K562 (cell line): ENCODE measurements around the gene TLCD4. TPM values are rescaled to one million over a fixed set of nuclear protein-coding genes. Genes with fewer than 3 reads are reported as not detected.

Source experiments
- ADNP ChIP-seq: fragments of 200-800 bp; sonication (Bioruptor generic); IDR thresholded peaks from 2 replicates; pipeline ENCODE4 v1.6.1; 2016; ENCODE audit warnings: missing genetic modification characterization, missing compliant biosample characterization
- ARID1B ChIP-seq: fragments of 450-650 bp; IDR thresholded peaks from 2 replicates; pipeline ENCODE4 v1.6.1; 2016; ENCODE audit warnings: antibody characterized with exemption, mild to moderate bottlenecking, inconsistent platforms
- CBX8 ChIP-seq: fragments of 200-600 bp; sonication (generic); IDR thresholded peaks from 2 replicates; pipeline ENCODE4 v1.6.1; 2012; ENCODE audit warnings: borderline replicate concordance, mixed run types, low read depth, mild to moderate bottlenecking, moderate library complexity, mixed read lengths, low read length, control low read depth, inconsistent platforms; ENCODE audit not compliant: poor library complexity, severe bottlenecking; ENCODE audit errors: extremely low read depth
- EP400 ChIP-seq: fragments of 450-650 bp; IDR thresholded peaks from 2 replicates; pipeline ENCODE4 v1.6.1; 2017; ENCODE audit warnings: antibody characterized with exemption, mild to moderate bottlenecking, moderate library complexity
- EWSR1 ChIP-seq: fragments of 450-650 bp; IDR thresholded peaks from 2 replicates; pipeline ENCODE4 v1.6.1; 2018; ENCODE audit warnings: borderline replicate concordance, mild to moderate bottlenecking, low read depth, moderate library complexity; ENCODE audit not compliant: partially characterized antibody
- FOXA1 ChIP-seq: fragments of 450-650 bp; IDR thresholded peaks from 2 replicates; pipeline ENCODE4 v1.6.1; 2016; ENCODE audit warnings: mild to moderate bottlenecking, borderline replicate concordance
- KLF16 ChIP-seq: IDR thresholded peaks from 2 replicates; pipeline ENCODE4 v1.6.1; 2016; ENCODE audit warnings: antibody characterized with exemption
- NFIX ChIP-seq: fragments of 250-450 bp; sonication (Bioruptor Pico); IDR thresholded peaks from 2 replicates; pipeline ENCODE4 v1.4.0; 2020; ENCODE audit warnings: low read depth, mild to moderate bottlenecking, moderate library complexity
- POLR2AphosphoS5 ChIP-seq: IDR thresholded peaks from 2 replicates; pipeline ENCODE4 v1.6.1; 2011; ENCODE audit warnings: mild to moderate bottlenecking, low read depth, low read length, moderate library complexity; ENCODE audit not compliant: control insufficient read depth, insufficient read depth
- SRSF7 ChIP-seq: fragments of 200-400 bp; formaldehyde crosslinking; optimal IDR thresholded peaks from 2 replicates; pipeline ENCODE3; 2017; ENCODE audit warnings: mild to moderate bottlenecking, low read depth, low read length
- TFAM ChIP-seq: fragments of 250-450 bp; sonication (Bioruptor Pico); conservative IDR thresholded peaks from 2 replicates; pipeline ENCODE4 v1.5.0; 2021; ENCODE audit warnings: mild to moderate bottlenecking, moderate library complexity
- ZFP36 ChIP-seq: fragments of 150-350 bp; IDR thresholded peaks from 2 replicates; pipeline ENCODE4 v1.6.1; 2018; ENCODE audit warnings: low read length, low read depth; ENCODE audit not compliant: partially characterized antibody
- ZNF134 ChIP-seq: fragments of 250-450 bp; sonication (Bioruptor Pico); conservative IDR thresholded peaks from 2 replicates; pipeline ENCODE4 v1.4.0; 2020
- ZNF354B ChIP-seq: fragments of 250-450 bp; sonication (Bioruptor Pico); IDR thresholded peaks from 2 replicates; pipeline ENCODE4 v1.4.0; 2020
- ZNF431 ChIP-seq: sonication (generic); formaldehyde crosslinking; IDR thresholded peaks from 2 replicates; pipeline ENCODE4 v1.8.0; 2022; ENCODE audit warnings: mild to moderate bottlenecking, missing genetic modification reagents
- ZNF696 ChIP-seq: fragments of 250-450 bp; sonication (Bioruptor Pico); conservative IDR thresholded peaks from 2 replicates; pipeline ENCODE4 v1.4.0; 2020; ENCODE audit warnings: mild to moderate bottlenecking, moderate library complexity
- polyA plus RNA-seq, 8 experiments: library from polyadenylated mRNA; depleted of rRNA in 4 of 8; stranded (reverse) in 5 of 8; unstranded in 3 of 8; fragments of >200 nt; fragmentation: Nextera tagmentation in 2 of 8; fragmentation: Illumina TruSeq in 1 of 8; extraction: Ambion mirVana in 2 of 8; extraction: Trizol in 1 of 8; gene quantifications; 2 replicates each; pipeline versions ENCODE4 v1.2.1 to v1.2.3, GENCODE V29; 2011 to 2014; ENCODE audit warnings: inconsistent platforms in 1 of 8, missing spikeins in 1 of 8
- total RNA-seq, 7 experiments: library from RNA; depleted of rRNA in 6 of 7; stranded (reverse); fragments of >200 nt in 6 of 7; fragmentation: Illumina TruSeq in 2 of 7; extraction: Trizol in 2 of 7; gene quantifications; 2 replicates each; pipeline versions ENCODE4 v1.2.1 to v1.2.3, GENCODE V29; 2011 to 2021; ENCODE audit warnings: low replicate concordance in 1 of 7
- TF ChIP-seq, protein P1 (sequence below): fragments of 450-650 bp; formaldehyde crosslinking; IDR thresholded peaks from 2 replicates; pipeline ENCODE4 v1.4.0; 2020; ENCODE audit warnings: mild to moderate bottlenecking, moderate library complexity
- TF ChIP-seq, protein P2 (sequence below): fragments of 450-650 bp; IDR thresholded peaks from 2 replicates; pipeline ENCODE4 v1.6.1; 2018; ENCODE audit warnings: mild to moderate bottlenecking, low read depth; ENCODE audit not compliant: partially characterized antibody
- TF ChIP-seq, protein P3 (sequence below): sonication (generic); formaldehyde crosslinking; IDR thresholded peaks from 2 replicates; pipeline ENCODE4 v1.8.1; 2022; ENCODE audit warnings: missing genetic modification reagents
- TF ChIP-seq, protein P4 (sequence below): fragments of 250-450 bp; sonication (Bioruptor Pico); IDR thresholded peaks from 2 replicates; pipeline ENCODE4 v1.5.0; 2020; ENCODE audit warnings: mild to moderate bottlenecking
- TF ChIP-seq, protein P5 (sequence below): sonication (generic); formaldehyde crosslinking; IDR thresholded peaks from 2 replicates; pipeline ENCODE4 v1.8.0; 2022; ENCODE audit warnings: mild to moderate bottlenecking, low read depth, missing genetic modification reagents

Gene TLCD4
- total and polyA plus RNA-seq, 9 of the 15 experiments (the other 6 are each of a cell fraction or from before 2014, with no cell fraction given), result 3.5 to 19.8 (median 7.6) TPM

DNA sequence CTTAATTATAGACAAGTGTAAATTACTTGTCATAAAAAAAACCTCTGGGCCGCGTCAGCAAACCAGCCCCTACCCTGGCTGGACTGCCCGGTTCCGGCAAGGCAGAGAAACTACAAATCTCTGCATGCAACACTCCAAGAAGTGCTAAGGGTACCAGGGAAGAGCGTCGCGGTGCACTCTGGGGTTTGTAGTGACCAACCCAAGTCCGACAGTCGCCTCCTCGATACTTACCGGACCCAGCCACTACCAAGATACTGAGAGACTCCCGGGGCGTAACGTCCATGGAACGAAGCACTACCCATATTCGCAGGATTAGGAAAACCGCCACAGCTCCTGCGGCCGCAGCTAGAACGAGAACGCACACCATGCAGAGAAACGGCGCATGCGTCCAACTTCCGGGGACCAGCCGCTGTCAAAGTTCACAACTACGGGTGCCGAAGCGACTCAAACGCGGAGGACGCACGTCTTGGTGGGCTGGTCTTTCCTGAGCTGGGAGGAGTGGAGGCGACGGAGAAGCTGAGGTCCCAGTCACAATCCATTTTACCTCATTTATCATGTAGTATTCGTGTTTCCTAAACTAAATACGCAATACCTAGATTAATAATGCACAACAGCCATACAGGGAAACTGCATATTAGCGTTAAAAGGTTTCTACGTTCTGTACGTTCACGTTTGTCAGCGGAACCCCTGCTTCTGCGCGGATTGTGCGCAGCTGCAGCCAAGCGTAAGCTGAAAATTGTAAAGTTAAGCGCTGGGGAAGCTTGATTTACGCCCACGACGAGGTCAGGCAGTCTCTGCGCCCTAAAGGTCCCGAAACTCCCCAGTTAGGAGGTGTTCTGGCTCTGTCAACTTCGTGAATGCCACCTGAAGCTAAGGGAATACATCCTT lies 44.4 kb upstream of the TLCD4 start, which contains the start of gene ALG14 (continued):
- no peak for TF ChIP-seq SRSF7
- no peak for TF ChIP-seq FOXA1
- TF ChIP-seq, protein P1, sequence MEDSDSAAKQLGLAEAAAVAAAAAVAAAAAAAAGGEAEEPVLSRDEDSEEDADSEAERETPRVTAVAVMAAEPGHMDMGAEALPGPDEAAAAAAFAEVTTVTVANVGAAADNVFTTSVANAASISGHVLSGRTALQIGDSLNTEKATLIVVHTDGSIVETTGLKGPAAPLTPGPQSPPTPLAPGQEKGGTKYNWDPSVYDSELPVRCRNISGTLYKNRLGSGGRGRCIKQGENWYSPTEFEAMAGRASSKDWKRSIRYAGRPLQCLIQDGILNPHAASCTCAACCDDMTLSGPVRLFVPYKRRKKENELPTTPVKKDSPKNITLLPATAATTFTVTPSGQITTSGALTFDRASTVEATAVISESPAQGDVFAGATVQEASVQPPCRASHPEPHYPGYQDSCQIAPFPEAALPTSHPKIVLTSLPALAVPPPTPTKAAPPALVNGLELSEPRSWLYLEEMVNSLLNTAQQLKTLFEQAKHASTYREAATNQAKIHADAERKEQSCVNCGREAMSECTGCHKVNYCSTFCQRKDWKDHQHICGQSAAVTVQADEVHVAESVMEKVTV (CRISPR knock-in tag), result no peak
- TF ChIP-seq ARID1B, result peak; percentile 34; the same call in 1 of the 2 replicates
- TF ChIP-seq EWSR1, result no peak
- TF ChIP-seq CBX8, result no peak
- TF ChIP-seq, protein P2, sequence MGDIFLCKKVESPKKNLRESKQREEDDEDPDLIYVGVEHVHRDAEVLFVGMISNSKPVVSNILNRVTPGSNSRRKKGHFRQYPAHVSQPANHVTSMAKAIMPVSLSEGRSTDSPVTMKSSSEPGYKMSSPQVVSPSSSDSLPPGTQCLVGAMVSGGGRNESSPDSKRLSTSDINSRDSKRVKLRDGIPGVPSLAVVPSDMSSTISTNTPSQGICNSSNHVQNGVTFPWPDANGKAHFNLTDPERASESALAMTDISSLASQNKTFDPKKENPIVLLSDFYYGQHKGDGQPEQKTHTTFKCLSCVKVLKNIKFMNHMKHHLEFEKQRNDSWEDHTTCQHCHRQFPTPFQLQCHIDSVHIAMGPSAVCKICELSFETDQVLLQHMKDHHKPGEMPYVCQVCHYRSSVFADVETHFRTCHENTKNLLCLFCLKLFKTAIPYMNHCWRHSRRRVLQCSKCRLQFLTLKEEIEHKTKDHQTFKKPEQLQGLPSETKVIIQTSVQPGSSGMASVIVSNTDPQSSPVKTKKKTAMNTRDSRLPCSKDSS, result no peak
- TF ChIP-seq ADNP (tag), result no peak
- TF ChIP-seq, protein P3, sequence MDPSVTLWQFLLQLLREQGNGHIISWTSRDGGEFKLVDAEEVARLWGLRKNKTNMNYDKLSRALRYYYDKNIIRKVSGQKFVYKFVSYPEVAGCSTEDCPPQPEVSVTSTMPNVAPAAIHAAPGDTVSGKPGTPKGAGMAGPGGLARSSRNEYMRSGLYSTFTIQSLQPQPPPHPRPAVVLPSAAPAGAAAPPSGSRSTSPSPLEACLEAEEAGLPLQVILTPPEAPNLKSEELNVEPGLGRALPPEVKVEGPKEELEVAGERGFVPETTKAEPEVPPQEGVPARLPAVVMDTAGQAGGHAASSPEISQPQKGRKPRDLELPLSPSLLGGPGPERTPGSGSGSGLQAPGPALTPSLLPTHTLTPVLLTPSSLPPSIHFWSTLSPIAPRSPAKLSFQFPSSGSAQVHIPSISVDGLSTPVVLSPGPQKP (CRISPR knock-in tag), result no peak
- no peak for TF ChIP-seq ZNF354B (CRISPR knock-in tag)
- TF ChIP-seq KLF16, result peak; percentile 78
- TF ChIP-seq TFAM (CRISPR knock-in tag), result no peak
- TF ChIP-seq, protein P4, sequence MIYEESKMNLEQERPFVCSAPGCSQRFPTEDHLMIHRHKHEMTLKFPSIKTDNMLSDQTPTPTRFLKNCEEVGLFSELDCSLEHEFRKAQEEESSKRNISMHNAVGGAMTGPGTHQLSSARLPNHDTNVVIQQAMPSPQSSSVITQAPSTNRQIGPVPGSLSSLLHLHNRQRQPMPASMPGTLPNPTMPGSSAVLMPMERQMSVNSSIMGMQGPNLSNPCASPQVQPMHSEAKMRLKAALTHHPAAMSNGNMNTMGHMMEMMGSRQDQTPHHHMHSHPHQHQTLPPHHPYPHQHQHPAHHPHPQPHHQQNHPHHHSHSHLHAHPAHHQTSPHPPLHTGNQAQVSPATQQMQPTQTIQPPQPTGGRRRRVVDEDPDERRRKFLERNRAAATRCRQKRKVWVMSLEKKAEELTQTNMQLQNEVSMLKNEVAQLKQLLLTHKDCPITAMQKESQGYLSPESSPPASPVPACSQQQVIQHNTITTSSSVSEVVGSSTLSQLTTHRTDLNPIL (CRISPR knock-in tag), result no peak
- TF ChIP-seq ZNF134, result no peak
- TF ChIP-seq NFIX (CRISPR knock-in tag), result no peak
- TF ChIP-seq POLR2AphosphoS5, result peak; percentile 34; the same call in 1 of the 2 replicates
- TF ChIP-seq EP400, result peak; percentile 91
- TF ChIP-seq, protein P5, sequence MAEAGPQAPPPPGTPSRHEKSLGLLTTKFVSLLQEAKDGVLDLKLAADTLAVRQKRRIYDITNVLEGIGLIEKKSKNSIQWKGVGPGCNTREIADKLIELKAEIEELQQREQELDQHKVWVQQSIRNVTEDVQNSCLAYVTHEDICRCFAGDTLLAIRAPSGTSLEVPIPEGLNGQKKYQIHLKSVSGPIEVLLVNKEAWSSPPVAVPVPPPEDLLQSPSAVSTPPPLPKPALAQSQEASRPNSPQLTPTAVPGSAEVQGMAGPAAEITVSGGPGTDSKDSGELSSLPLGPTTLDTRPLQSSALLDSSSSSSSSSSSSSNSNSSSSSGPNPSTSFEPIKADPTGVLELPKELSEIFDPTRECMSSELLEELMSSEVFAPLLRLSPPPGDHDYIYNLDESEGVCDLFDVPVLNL, result no peak
- TF ChIP-seq ZNF431 (CRISPR knock-in tag), result no peak
- TF ChIP-seq ZNF696 (CRISPR knock-in tag), result no peak
- TF ChIP-seq ZFP36, result no peak
